Keratinocyte (primary cell): ENCODE measurements around the gene ST8SIA4. TPM values are rescaled to one million over a fixed set of nuclear protein-coding genes. Genes with fewer than 3 reads are reported as not detected.

ENCODE experiments used
- DNase-seq: peaks from one replicate; pipeline ENCODE4 v3.0.0-alpha.2; 2011; ENCODE audit warnings: low read depth, missing footprints, low spot score
- FAIRE-seq: peaks from 2 replicates; lab custom pipeline; 2011; peaks lifted over from hg19 to GRCh38; lab: Jason Lieb, UNC
- H2AFZ ChIP-seq: 2 replicates; pipeline ENCODE4 v1.6.0; 2012; ENCODE audit warnings: low read length, control low read depth, inconsistent platforms; ENCODE audit not compliant: control insufficient read depth
- H3K27ac ChIP-seq: 2 replicates; pipeline ENCODE4 v1.5.1; 2011; ENCODE audit warnings: low read length; ENCODE audit not compliant: control insufficient read depth, insufficient read depth
- H3K27me3 ChIP-seq: 3 replicates; pipeline ENCODE4 v1.6.0; 2011; ENCODE audit warnings: low read length; ENCODE audit not compliant: control insufficient read depth, insufficient read depth; ENCODE audit errors: extremely low read depth
- H3K36me3 ChIP-seq, 2 experiments: 2 replicates in 1 of 2; 3 replicates in 1 of 2; pipeline ENCODE4 v1.5.1; 2011; ENCODE audit warnings: low read length in 2 of 2, mild to moderate bottlenecking in 1 of 2; ENCODE audit not compliant: control insufficient read depth in 2 of 2, insufficient read depth in 2 of 2; ENCODE audit errors: extremely low read depth in 1 of 2
- H3K4me1 ChIP-seq: 3 replicates; pipeline ENCODE4 v1.5.1; 2011; ENCODE audit warnings: low read length; ENCODE audit not compliant: control insufficient read depth, insufficient read depth; ENCODE audit errors: extremely low read depth
- H3K4me2 ChIP-seq: 3 replicates; pipeline ENCODE4 v1.6.0; 2011; ENCODE audit warnings: low read depth, low read length; ENCODE audit not compliant: control insufficient read depth, insufficient read depth; ENCODE audit errors: extremely low read depth
- H3K4me3 ChIP-seq, 3 experiments: fragments of 200-600 bp in 1 of 3; sonication (generic) in 1 of 3; 2 replicates in 2 of 3; 3 replicates in 1 of 3; pipeline ENCODE4 v1.5.1; 2011 to 2016; ENCODE audit warnings: low read length in 3 of 3, mild to moderate bottlenecking in 3 of 3, control low read depth in 2 of 3, inconsistent platforms in 1 of 3, low read depth in 1 of 3, mixed read lengths in 1 of 3, mixed run types in 1 of 3, moderate library complexity in 1 of 3; ENCODE audit not compliant: control insufficient read depth in 2 of 3, insufficient read depth in 2 of 3; ENCODE audit errors: extremely low read depth in 1 of 3
- H3K79me2 ChIP-seq: 2 replicates; pipeline ENCODE4 v1.6.0; 2012; ENCODE audit warnings: low read length; ENCODE audit not compliant: control insufficient read depth, insufficient read depth
- H3K9ac ChIP-seq: 3 replicates; pipeline ENCODE4 v1.6.0; 2011; ENCODE audit warnings: low read length; ENCODE audit not compliant: control insufficient read depth, insufficient read depth; ENCODE audit errors: extremely low read depth
- H3K9me1 ChIP-seq: 3 replicates; pipeline ENCODE4 v1.6.0; 2011; ENCODE audit warnings: low read length; ENCODE audit not compliant: control insufficient read depth, insufficient read depth; ENCODE audit errors: extremely low read depth
- H3K9me3 ChIP-seq: 2 replicates; pipeline ENCODE4 v1.5.1; 2012; ENCODE audit warnings: low read depth, low read length; ENCODE audit not compliant: control insufficient read depth
- H4K20me1 ChIP-seq: 3 replicates; pipeline ENCODE4 v1.6.0; 2011; ENCODE audit warnings: low read length; ENCODE audit not compliant: control insufficient read depth, insufficient read depth; ENCODE audit errors: extremely low read depth
- CTCF ChIP-seq, 3 experiments: IDR thresholded peaks in 1 of 3; conservative IDR thresholded peaks in 1 of 3; optimal IDR thresholded peaks in 1 of 3; 2 replicates in 2 of 3; 3 replicates in 1 of 3; pipeline versions ENCODE3 to v1.5.1; 2011; ENCODE audit warnings: low read length in 3 of 3, mild to moderate bottlenecking in 3 of 3, moderate library complexity in 2 of 3, control low read depth in 1 of 3, inconsistent platforms in 1 of 3; ENCODE audit not compliant: insufficient read depth in 2 of 3; ENCODE audit errors: extremely low read depth in 1 of 3
- EZH2 ChIP-seq: IDR thresholded peaks from one replicate; pipeline ENCODE4 v1.6.1; 2012; ENCODE audit warnings: inconsistent platforms, mild to moderate bottlenecking, low read length, moderate library complexity
- dilution Hi-C: fragments of 300-500 bp; cut with MboI; formaldehyde crosslinking; loops from one replicate; pipeline ENCODE4 v1.7.0; 2020; ENCODE audit warnings: low sequenced_read_pairs; ENCODE audit not compliant: extremely low pct_ligation_motif_present
- polyA plus RNA-seq, 5 experiments: library from polyadenylated mRNA; depleted of rRNA in 3 of 5; stranded (reverse) in 3 of 5; stranded (forward) in 1 of 5; unstranded in 1 of 5; fragments of >200 nt; gene quantifications; 1 replicate in 1 of 5; 2 replicates in 3 of 5; 3 replicates in 1 of 5; pipeline versions ENCODE4 v1.2.1 to v1.2.3, GENCODE V29; 2011 to 2012; ENCODE audit warnings: missing spikeins in 2 of 5, low read depth in 1 of 5, low replicate concordance in 1 of 5

ST8SIA4 gene
- polyA plus RNA-seq, 1 donor (not counting 4 experiments of a cell fraction or from before 2014, with no cell fraction given) = 0.43 TPM

DNA sequence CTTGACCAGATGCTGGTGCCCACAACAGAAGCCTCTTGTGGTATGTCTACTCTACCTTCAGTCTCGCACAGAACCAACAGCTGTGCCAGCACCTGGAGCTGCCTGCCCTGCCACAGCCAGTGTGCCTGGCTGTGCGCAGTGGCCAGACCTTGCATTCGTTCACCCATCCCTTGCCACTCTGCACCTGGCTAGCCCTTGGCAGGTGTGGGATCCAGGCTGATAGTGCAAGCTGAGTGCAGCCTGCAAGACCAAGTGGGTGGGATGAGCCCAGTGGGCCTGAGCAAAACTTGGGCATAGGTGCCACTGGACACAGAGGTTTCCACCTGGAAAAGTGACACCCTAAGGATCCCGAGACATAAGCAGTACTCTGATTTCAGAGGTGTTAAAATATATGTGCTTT, 108.2 kb downstream of the ST8SIA4 start:
- H3K4me3 ChIP-seq = no peak overlapping the region
- no peaks in the 10 kb centered on the region for H3K9me1 ChIP-seq
- no peaks in the 10 kb centered on the region for H3K27me3 ChIP-seq
- H3K4me2 ChIP-seq = no peak overlapping the region
- no peak overlapping the region for H2AFZ ChIP-seq
- no peaks in the 10 kb centered on the region for H3K36me3 ChIP-seq
- H3K27ac ChIP-seq = no peak overlapping the region
- H3K4me1 ChIP-seq = peaks cover 9% of the 10 kb centered on the region
- no peaks in the 10 kb centered on the region for H4K20me1 ChIP-seq
- dilution Hi-C loops = no loop called here
- TF ChIP-seq EZH2 (no peak), CTCF (optimal IDR thresholded peaks at IDR 0.05 in 1 of 3, IDR thresholded peaks at IDR 0.05 in 1 of 3, conservative IDR thresholded peaks at IDR 0.05 in 1 of 3; ENCODE audit: extremely low read depth in 1 of 3, insufficient read depth in 2 of 3, low read length in 3 of 3) (no peak)
- H3K79me2 ChIP-seq = no peaks in the 10 kb centered on the region
- H3K9ac ChIP-seq = no peak overlapping the region
- FAIRE-seq (no peak), DNase-seq (no peak)
- no peaks in the 10 kb centered on the region for H3K9me3 ChIP-seq

DNA sequence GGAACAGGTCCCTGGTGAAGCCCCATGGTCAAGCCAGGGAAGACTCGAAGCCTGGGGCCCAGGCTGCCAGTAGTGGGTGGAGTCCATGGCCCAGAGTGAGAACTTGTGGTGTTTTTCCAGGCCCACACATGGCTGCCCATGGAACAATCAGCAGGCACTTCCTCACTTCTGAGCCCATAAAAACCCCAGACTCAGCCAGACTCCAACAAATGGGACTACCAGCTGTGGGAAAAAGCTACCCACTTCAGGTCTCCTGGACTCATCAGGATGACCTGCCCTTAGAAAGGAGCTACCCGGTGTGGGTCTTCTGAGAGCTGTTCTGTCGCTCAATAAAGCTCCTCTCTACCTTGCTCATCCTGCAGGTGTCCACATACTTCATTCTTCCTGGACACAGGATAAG, 108.9 kb downstream of the ST8SIA4 start:
- Histone ChIP-seq H3K36me3 (no peaks in the 10 kb centered on the region), H3K9me1 (no peaks in the 10 kb centered on the region), H3K4me1 (peaks cover 9% of the 10 kb centered on the region), H3K9ac (no peak overlapping the region), H3K27ac (no peak overlapping the region), H2AFZ (no peak overlapping the region), H3K9me3 (no peaks in the 10 kb centered on the region), H3K27me3 (no peaks in the 10 kb centered on the region), H3K4me2 (no peak overlapping the region), H3K4me3 (no peak overlapping the region), H4K20me1 (no peaks in the 10 kb centered on the region), H3K79me2 (no peaks in the 10 kb centered on the region)
- FAIRE-seq (no peak), DNase-seq (no peak)
- dilution Hi-C loops = no loop called here
- TF ChIP-seq EZH2 (no peak), CTCF (optimal IDR thresholded peaks at IDR 0.05 in 1 of 3, IDR thresholded peaks at IDR 0.05 in 1 of 3, conservative IDR thresholded peaks at IDR 0.05 in 1 of 3; ENCODE audit: extremely low read depth in 1 of 3, insufficient read depth in 2 of 3, low read length in 3 of 3) (no peak)
